NCI-H128 (cell line): Measurements from ENCODE around the gene GMDS.

Experiments used
- DNase-seq: peaks from one replicate; lab custom pipeline; 2025; ENCODE audit not compliant: unreplicated experiment; lab: John Stamatoyannopoulos, UW

GMDS gene

DNA sequence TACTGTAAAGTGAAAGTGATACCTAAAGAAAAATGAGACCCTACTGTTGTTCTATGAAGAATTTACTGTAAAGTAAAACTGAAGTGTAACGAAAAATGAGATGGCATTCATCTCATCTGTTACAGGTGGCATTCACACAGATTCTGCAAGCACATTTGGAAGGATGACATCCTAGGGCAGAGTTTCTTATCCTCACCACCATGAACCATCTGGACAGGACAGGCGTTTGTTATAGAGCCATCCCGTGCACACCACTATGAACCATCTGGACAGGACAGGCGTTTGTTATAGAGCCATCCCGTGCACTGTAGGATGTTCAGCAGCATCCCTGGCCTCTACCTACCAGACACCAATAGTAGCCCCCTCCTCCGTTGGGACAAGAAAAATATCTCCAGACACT lies 294.8 kb downstream of the GMDS start:
- DNase-seq, result no peak

DNA sequence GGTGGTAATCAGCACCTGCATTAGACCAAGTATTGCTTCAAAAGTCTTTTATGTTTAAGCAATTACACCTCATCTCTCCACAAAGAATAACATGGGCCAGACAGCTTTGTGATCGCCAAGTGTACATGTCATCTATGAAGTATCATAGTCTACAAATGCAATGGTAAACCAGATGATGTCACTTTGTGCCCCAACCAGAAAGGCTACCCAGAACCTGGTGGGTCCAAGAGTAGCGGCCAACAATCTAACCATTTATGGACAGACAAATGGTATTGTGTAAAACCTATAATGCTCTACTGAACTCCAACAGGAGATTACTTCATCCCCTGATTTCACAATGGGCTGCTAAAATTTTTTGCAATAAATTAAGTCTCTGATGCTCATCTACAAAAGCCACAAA lies 295.9 kb downstream of the GMDS start:
- DNase-seq, result no peak

DNA sequence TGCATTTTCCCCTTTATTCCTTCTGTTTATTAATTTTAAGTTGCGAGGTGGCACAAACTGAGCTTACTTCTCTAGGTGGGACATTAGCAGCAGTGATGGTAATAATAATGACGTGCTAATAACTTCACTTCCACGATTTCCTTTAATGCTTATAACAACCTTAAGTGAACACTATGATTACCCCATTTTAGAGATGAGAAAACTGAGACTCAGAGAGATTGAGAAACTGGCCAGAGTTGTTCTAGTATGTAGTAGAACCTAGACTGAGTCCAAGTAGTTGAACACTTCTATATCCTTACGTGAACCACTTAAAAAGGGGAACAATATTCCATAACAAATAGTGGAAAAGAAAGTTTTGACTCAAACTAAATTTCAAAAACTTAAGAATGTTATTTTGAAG lies 297.5 kb downstream of the GMDS start:
- DNase-seq, result no peak

GRCh38 chr6:1946583-1946982 lies 298.8 kb downstream of the GMDS start:
- no peak for DNase-seq

GRCh38 chr6:1945235-1945832 lies 300.1 kb downstream of the GMDS start:
- no peak for DNase-seq

GRCh38 chr6:1942834-1943233 lies 302.6 kb downstream of the GMDS start:
- DNase-seq, result no peak

GRCh38 chr6:1941534-1941933 lies 303.9 kb downstream of the GMDS start:
- DNase-seq, result no peak

- no peak for DNase-seq
Observed at GRCh38 chr6:1940381-1940780, 305.0 kb downstream of the GMDS start.

GRCh38 chr6:1933292-1933691 lies 312.1 kb downstream of the GMDS start:
- no peak for DNase-seq

- no peak for DNase-seq
Observed at GRCh38 chr6:1931817-1932216, 313.6 kb downstream of the GMDS start.

DNA sequence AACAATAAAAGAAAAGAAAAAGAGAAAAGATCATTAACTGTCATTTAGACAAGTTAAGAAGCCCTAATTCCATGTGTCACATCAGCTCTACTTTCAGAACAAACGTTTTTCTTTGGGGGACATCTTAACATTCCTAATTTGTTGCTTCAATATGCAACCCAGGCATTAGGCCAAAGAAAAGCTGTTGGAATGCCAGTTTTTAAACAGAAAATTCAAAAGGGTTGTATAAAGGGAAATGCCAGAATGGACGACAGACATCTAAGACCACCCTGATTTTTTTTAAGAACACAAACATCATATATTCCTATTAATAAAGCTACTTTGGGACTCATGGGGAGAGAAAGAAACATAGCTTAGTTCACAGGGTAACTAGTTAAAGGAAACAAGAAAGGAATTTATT lies 315.0 kb downstream of the GMDS start:
- no peak for DNase-seq

GRCh38 chr6:1929931-1930330 lies 315.5 kb downstream of the GMDS start:
- DNase-seq, result no peak

DNA sequence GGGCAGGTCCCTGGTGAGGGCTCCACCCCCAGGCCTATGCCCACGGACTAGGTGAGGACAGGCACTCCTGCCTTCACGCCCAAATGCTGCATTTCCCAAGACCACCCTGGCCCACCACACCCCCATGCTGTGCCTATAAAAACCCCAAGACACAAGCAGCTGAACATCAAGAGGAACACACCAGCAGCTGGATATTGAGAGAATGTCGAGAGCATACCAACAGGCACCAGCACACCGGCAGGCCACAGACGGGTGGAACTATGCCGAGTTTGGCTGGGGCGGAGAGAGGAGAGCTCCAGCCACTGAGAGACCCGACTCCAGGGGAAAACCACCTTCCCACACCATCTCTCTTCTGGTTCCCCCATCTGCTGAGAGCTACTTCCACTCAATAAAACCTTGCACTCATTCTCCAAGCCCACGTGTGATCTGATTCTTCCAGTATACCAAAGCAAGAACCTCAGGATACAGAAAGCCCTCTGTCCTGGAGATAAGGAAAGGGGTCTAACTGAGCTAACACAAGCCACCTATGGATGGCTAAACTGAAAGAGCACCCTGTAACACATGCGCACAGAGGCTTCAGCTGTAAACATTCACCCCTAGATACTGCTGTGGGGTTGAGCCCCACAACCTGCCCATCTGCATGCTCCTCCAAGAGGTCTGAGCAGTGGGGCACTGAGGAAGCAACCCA lies 319.5 kb downstream of the GMDS start:
- no peak for DNase-seq

GRCh38 chr6:1923449-1923848 lies 322.0 kb downstream of the GMDS start:
- DNase-seq, result no peak

DNA sequence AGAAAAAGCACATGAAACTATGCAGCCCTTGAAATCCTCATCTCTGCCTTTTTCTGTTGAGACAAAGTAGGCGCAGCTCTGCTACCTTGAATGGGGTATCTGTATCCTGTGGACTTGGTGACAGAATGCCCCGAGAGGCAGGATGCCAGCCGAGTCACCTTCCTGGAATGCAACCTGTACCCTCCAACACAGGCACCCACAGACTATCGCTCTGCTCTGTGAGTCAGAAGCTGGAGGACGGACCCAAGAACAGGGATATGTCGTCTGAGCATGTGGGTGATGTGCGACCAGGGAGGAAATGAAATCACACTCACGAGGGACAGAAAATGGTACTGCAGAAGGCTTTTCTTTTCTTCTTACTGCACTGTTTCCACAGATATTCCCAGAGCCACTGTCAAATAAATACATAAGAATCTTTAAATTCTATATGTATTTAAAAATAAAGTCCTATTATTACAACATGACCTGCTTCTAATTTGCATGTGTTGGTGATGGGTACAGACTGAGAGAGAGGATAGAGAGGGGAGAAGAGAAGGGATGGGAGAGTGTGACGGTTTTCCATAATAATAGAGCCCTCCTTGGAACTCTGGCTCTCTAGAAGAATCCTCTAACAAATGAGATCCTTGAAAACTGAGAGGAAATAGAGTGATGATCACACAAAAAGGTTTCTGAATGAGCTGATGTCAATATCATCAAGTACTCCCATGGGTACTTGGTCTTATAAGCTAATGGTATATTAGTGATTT lies 327.6 kb downstream of the GMDS start:
- DNase-seq, result no peak

- DNase-seq, result no peak
Observed at GRCh38 chr6:1916334-1917070, 328.9 kb downstream of the GMDS start.

DNA sequence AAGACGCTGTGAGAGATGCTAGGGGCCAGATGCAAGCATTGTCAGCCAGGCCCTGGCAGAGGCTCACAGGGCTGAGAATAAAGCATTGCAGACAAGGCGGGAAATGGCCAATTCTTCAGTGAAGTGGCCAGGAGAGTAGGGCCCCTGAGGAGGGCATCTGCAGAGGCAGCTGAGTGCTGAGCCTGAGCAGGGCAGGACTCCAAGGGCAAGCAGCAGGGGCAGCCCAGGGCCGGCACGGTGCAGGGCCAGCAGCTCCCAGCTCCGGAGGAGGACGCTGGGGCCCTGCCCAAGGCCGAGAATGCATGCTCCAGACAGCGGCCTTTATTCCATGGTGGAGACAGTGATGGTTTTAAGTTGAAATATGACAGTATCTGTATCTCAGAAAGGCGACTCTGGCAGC lies 330.2 kb downstream of the GMDS start:
- no peak for DNase-seq

GRCh38 chr6:1913577-1913976 lies 331.8 kb downstream of the GMDS start:
- DNase-seq, result no peak

GRCh38 chr6:1912731-1913130 lies 332.7 kb downstream of the GMDS start:
- no peak for DNase-seq

- DNase-seq, result no peak
Observed at GRCh38 chr6:1911474-1911873, 333.9 kb downstream of the GMDS start.

DNA sequence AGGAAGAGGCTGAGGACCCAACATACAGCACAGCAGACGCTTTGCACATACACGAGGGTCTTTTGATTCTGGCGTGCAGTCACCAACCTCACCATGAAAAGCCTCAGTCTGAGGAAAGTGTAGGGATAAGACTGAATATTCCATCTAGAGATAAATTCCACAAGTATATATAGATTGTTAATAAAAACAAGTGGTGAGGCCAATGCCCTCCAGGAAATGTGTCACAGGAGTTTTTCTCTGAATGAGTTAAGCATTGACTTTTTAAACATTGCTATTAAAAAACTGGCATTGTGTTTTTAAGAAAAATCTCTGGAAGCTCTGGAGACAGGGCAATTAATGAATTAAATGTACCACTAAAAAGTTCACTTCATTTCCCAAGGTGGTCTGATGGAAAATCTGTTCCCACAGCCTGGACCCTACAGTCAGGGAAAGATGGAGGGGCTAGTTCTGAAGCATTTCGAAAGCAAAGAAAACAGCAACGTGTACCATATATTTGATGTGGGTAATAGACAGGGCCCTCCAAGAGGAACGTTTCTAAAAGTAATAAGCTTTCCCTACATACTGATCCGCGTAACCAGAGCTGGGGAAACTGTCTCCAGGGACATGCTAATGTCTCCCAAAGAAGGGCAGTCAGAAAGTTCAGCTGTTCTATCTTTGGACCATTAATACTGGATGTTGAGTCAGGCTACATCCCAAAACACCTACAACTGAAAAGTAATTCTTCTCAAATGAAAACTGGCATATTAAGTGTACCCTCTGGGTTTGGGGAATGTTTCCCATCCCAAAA lies 334.6 kb downstream of the GMDS start:
- no peak for DNase-seq
